Activated naive CD4-positive, alpha-beta T cell treated with Interleukin-2 at 50 U/mL for 16 hours (primary cell): ENCODE data around the gene TRPM1.

ENCODE experiments used
- DNase-seq: peaks from one replicate; pipeline ENCODE4 v3.0.0-alpha.2; 2020

TRPM1 gene

DNA sequence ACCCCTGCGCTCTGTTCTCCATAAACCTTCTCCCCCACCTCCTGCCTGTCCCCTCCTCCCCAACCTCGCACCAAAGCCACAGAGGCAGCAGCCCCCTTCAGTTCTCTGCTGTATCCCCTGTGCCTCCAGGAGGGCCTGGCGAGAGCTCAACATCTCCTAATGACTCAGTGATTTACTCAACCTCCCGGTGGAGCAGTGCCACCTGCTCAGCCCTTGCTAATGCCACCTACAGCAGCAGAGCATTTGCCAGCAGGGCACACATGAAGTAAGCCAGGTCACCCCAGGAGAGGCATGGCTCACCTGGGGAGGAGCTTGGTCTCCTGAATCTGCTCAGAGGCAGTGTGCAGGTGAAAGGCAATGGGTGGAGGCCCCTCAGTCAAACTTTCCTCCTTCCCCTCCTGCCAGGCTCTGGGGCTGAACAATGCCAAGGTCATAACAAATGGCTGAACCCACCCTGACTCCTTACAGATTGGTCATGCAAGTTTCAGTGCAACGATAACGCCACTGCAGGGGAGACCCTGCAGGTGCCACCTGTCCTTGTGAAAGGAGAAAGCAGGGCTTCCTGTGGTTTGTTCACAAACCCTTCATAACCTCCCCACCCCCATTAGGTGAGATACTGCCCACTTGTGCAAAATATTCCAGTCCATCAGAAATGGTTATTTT lies 19.8 kb downstream of the TRPM1 start:
- no peak for DNase-seq

DNA sequence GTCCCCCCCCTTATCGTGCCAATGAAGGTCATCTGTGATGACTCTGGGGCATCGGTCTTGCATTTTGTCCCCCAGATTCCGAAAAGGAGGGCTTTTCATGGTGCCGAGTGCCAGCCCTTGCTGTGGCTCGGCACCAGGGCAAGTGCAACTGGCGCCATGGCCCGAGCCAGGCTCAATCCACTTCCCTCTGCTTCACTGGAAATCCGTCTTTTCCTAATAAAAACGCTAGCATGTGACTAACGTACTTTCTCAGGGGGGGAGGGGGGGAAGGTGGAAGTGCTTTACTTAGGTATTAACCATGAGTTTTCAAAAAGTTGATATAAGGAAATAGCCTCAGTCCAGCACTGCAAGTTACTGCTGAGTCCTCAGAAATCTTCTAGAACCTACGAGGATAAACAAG lies 20.5 kb downstream of the TRPM1 start:
- DNase-seq, result no peak

DNA sequence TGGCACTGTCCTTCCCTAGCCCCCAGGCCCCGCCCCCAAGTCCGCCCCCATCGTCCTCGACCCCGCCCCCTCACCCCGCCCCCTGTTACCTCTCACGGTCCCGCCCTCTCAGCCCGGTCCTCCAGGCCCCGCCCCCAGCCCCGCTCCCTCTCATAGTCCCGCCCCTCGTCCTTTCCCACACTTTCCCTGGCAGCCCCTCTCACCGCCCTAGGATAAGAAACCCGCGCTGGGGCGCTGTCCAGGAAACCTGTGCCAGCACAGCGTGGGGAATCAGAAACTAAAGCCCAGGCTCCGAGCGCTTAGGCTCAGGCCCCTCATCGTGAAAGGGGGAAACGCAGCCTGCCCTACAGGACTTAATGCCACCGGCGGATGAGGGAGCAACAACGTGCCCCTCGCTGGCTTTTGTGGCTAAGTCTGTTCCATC lies 20.9 kb downstream of the TRPM1 start:
- no peak for DNase-seq

GRCh38 chr15:31079519-31079918 lies 22.0 kb downstream of the TRPM1 start:
- no peak for DNase-seq

DNA sequence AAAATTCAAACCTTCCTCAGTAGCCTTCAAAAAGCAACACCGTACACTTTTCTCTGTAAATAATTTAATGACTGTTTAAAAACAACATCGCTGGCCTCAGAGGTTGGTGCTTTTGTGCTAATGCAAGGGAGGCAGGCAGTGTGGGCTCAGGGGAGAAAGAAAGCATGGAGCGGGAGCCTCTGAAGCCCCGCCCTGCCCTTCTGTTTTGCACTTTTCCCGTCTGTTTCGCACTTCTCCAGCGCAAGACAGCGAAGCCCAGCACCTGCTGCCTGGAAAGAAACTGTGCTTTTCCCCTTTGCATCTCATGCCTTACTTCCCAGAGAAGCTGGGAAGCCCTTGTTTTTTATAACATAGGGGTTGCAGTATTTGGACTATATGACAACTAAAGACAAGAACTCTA lies 23.1 kb downstream of the TRPM1 start:
- DNase-seq, result no peak

GRCh38 chr15:31077941-31078340 lies 23.6 kb downstream of the TRPM1 start:
- no peak for DNase-seq

DNA sequence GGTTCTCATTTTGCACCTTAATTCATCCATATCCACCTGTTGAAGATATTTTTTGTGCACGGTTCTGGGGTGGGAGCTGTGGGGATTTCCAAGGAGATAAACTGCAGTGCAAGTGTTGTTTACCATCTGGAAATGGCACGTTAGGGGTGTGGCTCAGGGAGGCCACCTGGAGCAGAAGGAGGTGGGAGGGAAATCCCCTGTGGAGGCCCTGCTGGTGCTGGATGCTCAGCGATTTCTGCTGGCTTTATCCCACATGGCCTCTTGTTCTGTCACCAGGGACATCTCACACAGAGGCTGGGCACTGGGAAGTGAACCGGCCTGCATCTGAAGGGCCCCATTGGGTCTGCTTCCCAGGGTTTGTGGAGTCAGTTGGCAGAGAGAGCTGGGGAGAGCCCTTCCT lies 24.3 kb downstream of the TRPM1 start:
- no peak for DNase-seq

DNA sequence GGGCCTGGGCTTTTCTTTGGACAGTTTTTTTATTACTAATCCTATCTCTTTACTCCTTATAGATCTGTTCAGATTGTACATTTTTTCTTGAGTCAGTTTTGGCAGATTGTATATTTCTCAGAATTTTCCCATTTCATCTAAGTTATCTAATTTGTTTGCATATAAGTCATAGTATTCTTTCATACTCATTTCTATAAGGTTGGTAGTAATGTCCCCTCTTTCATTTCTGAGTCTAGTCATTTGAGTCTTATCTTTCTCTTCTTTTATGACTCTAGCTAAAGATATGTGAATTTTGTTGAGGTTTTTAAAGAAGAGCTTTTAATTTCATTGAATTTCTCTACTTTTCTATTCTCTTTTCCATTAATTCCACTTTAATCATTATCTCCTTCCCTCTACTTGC lies 27.2 kb downstream of the TRPM1 start:
- no peak for DNase-seq

DNA sequence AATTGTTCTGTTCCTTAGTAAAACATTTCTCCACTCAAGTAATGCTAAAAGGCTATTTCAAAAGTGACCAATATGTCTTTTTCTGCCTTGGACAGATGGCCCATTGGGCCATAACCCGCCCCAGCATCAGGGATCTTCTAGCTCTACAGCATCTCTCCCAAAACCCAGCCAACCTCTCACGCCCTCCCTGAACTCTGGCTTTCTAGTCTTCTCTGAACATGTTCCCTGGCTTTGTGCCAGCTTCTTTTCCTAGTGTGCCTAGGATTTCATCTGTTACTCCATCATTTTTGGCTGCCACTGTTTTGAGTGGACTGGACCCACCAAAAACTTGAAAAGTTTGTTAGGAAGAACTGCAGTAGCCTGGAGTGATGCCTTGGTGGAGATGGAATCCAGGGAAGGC lies 30.7 kb downstream of the TRPM1 start:
- DNase-seq, result no peak

- no peak for DNase-seq
Observed at GRCh38 chr15:31069360-31070000, 32.0 kb downstream of the TRPM1 start.

GRCh38 chr15:31067890-31068603 lies 33.5 kb downstream of the TRPM1 start:
- DNase-seq, result no peak

- DNase-seq, result no peak
Observed at GRCh38 chr15:31065824-31066223, 35.7 kb downstream of the TRPM1 start.

DNA sequence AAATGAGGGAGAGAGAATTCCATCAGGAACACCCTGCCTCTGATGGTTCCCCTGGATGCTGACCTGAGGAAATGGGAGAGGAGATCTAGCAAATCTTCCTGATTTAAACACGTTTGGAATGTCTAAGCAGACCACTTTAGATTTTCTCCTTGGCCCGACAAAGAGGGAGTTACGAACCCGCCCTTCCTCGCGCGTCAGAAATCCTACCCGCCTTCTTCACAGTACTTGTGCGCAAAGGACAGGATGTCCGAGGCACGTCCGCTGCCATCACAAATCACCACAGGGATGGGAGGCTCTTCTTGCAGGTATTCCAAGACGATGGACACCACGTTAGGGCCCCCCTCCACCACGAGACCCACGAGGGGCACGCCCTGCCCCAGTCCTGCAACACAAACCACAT lies 38.6 kb downstream of the TRPM1 start:
- no peak for DNase-seq

- no peak for DNase-seq
Observed at GRCh38 chr15:31062310-31062847, 39.1 kb downstream of the TRPM1 start.

DNA sequence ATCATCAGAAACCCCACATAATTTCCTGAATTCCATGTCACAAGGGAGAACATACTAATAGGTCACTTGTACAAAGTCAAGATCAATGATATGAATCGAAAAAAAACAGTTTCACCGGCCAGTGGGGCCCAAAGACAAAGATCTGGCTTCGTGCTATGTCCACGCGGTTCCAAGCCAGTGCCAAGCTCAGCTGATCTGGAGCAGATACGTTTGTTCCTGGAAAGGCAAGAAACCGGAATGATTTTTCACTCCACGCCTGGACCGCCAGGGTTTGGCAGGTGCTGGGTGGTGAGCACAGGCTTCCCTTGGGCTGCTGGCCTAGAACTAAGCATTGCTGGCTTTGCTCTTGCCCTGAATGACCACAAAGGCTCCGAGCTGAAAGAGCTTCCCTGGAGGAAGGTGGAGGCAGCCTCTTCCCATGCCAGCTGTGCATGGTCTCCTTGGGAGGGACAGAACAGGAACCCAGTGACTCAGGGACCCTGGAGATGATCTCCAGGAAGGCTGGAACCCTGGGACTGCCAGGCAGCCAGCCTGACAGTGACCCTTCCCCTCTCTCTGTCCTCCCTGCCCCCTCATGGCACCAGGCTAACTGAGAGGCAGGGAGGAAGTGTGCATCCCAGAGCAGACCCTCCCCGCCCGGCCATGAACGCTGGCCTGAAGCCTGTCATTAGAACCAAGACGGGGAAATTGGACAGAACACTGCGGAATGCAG lies 40.9 kb downstream of the TRPM1 start:
- DNase-seq, result no peak

- no peak for DNase-seq
Observed at GRCh38 chr15:31058236-31058962, 43.1 kb downstream of the TRPM1 start.

DNA sequence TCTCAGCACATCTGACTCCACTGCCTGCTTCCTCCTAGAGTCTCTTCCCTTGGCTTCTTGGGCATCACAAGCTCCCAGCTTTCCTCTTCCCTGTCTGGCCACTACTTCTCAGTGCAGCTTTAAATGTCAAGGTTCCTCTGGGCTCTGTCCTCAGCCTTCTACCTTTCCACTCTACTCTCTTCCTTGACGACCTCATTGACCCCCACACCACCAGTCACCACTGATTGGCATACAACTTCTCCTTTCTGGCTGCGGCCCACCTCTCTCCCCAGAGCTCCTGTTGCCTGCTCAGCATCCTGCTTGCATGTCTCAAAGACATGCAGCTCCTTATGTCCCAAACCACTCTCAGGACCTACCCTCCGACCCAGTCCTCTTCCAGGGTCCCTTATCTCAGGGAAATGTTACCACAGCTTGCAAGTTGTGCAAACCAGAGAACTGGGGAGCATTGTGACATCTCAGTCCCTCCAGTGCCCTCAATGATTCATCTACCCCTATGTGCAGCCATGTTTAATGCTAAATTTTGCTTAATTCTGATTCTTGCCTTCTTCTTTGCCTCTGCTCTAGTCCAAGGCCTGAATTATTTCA lies 49.9 kb downstream of the TRPM1 start:
- DNase-seq, result no peak

DNA sequence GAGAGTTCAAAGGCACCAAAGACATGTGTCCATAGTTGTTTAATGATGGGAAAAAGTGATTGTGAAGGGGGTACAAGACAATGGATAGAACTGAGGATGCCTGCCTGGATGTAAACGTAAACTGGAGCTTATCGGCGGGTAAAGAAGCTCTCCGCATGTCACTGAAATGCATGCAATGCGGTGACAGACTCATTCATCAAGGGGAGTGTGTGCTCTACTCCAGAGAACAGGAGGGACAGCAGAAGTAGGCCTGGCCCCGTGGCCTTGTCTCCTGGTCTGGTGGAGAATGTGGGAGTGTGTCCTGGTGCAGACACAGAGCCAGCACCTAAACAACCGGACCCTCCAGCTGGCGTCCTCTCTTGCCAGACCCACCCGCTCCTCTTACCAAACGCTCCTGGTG lies 50.6 kb downstream of the TRPM1 start:
- DNase-seq, result no peak

DNA sequence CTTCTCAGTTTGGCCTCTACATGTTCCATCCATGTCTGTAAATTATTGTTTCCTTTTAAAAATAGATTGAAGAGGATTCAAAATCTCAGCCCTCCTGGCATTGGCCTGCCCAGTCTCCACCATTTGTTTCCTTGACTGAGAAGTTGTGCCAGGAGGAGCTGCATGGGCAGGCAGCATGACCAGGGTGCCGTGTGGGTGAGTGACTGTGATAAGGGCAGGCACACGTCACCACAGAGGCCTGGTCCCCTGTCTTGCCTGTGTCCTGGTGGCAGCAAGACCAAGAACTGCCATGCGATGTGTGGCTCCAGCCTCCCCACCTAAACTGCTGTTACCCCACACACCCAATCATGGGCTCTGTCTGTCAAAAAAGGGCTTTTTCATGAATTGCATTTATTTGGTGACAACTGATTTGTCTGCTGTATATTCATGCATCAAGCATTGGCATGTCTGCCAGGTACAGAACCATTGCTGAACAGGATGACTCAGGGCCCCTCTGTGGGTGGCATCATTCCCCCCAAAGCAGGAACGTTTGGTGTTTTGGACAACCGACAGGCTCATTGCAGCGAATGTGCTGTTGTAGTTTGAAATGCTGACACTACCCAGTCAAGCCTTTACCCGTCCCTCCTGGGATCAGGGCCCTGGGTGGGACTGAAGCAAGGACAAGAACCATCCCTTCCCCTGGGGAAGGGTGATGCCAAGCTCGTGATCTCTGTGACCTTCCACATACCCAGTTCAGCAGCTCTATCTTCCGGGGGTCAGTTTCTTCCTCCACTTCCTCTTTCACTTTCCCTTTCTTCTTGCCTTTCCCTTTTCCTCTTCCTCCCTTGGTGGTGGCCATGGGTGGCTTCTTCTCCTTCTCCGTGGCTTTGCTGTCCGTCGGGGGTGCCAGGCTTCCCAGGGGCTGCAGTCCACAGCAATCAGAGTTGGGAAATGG lies 51.6 kb downstream of the TRPM1 start:
- no peak for DNase-seq

GRCh38 chr15:31049111-31049510 lies 52.4 kb downstream of the TRPM1 start:
- no peak for DNase-seq

DNA sequence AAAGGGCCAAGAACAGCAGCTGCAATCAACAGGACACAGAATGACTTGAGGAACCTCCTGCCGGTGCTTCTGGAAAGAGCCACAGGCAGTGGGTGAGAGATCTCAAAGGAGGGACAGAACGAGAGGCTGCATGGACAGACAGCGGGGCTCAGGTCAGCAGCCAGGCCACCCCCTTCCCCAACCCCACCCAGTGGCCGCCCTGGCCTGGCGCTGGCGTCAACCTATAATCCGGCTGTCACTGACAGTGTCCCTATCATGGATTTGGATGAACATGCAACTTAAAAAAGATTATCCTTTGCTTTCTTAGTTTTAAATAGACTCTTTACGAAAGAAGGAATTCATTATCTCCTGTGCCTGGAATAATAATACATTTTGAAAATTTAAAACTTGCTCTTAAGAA lies 54.1 kb downstream of the TRPM1 start:
- DNase-seq, result no peak
